NCI-H1417 (cell line): ENCODE results near the gene CCDC150.
"Not testable (repeated sequence)": the region's sequence is repeated elsewhere in the genome, so short reads cannot be mapped to it uniquely, and the experiment has no call there.

ENCODE experiments used
- DNase-seq, 3 experiments: peaks; one replicate each; lab custom pipeline; 2025; lab: John Stamatoyannopoulos, UW

CCDC150 gene

GRCh38 chr2:196635156-196635555, 4.4 kb upstream of the CCDC150 start:
- no peak for DNase-seq

- no peak for DNase-seq
These were observed 750 bp upstream of the CCDC150 start for GRCh38 chr2:196638765-196639164.

- DNase-seq, result no peak
These were observed 575 bp downstream of the CCDC150 start for GRCh38 chr2:196640031-196640548.

- no peak for DNase-seq
These were observed 9.7 kb downstream of the CCDC150 start for GRCh38 chr2:196649202-196649601.

- no peak for DNase-seq
These were observed 12.0 kb downstream of the CCDC150 start for GRCh38 chr2:196651387-196652094.

GRCh38 chr2:196652869-196653268, 13.4 kb downstream of the CCDC150 start:
- DNase-seq, result no peak

GRCh38 chr2:196653843-196654242, 14.3 kb downstream of the CCDC150 start:
- no peak for DNase-seq

GRCh38 chr2:196655761-196656160, 16.2 kb downstream of the CCDC150 start:
- DNase-seq, result no peak

- no peak for DNase-seq
These were observed 17.8 kb downstream of the CCDC150 start for GRCh38 chr2:196657333-196657732.

- no peak for DNase-seq
These were observed 20.3 kb downstream of the CCDC150 start for GRCh38 chr2:196659844-196660243.

GRCh38 chr2:196660244-196660643, 20.7 kb downstream of the CCDC150 start:
- DNase-seq, result no peak

- DNase-seq, result no peak
These were observed 30.8 kb downstream of the CCDC150 start for GRCh38 chr2:196670342-196670741.

- DNase-seq, result no peak
These were observed 36.4 kb downstream of the CCDC150 start for GRCh38 chr2:196675963-196676362.

GRCh38 chr2:196677404-196677803, 37.9 kb downstream of the CCDC150 start:
- DNase-seq, result no peak

GRCh38 chr2:196679368-196679767, 39.9 kb downstream of the CCDC150 start:
- no peak for DNase-seq

- peak in 1 of 3 experiments; percentile 15 for DNase-seq
These were observed 42.0 kb downstream of the CCDC150 start for GRCh38 chr2:196681510-196681909.

- no peak for DNase-seq
These were observed 46.3 kb downstream of the CCDC150 start for GRCh38 chr2:196685792-196686191.

- not testable (repeated sequence) for DNase-seq
These were observed 47.2 kb downstream of the CCDC150 start for GRCh38 chr2:196686737-196687136.

GRCh38 chr2:196696423-196697079, 57.0 kb downstream of the CCDC150 start:
- peak in 2 of 3 experiments; percentile 7 to 42 for DNase-seq

- DNase-seq, result no peak
These were observed 58.3 kb downstream of the CCDC150 start for GRCh38 chr2:196697825-196698224.

- DNase-seq, result no peak
These were observed 63.1 kb downstream of the CCDC150 start for GRCh38 chr2:196702641-196703040.

- no peak for DNase-seq
These were observed 64.2 kb downstream of the CCDC150 start for GRCh38 chr2:196703695-196704094.

GRCh38 chr2:196710056-196710455, 70.5 kb downstream of the CCDC150 start:
- DNase-seq, result not testable (repeated sequence)
